Osteocyte (in vitro differentiated cells): ENCODE results near the gene COX5A. TPM values are rescaled to one million over a fixed set of nuclear protein-coding genes. Genes with fewer than 3 reads are reported as not detected.

Experiments used
- DNase-seq: peaks from one replicate; pipeline ENCODE4 v3.0.0; 2021; ENCODE audit warnings: mixed read lengths; ENCODE audit not compliant: unreplicated experiment; ENCODE audit errors: extremely low spot score
- H3K27ac Mint-ChIP-seq: one replicate; pipeline ENCODE4 v1.8.0; 2021; ENCODE audit warnings: mild to moderate bottlenecking, mixed read lengths; ENCODE audit not compliant: unreplicated experiment
- H3K27me3 Mint-ChIP-seq: one replicate; pipeline ENCODE4 v1.8.0; 2021; ENCODE audit warnings: mixed read lengths; ENCODE audit not compliant: unreplicated experiment
- H3K36me3 Mint-ChIP-seq: one replicate; pipeline ENCODE4 v1.8.0; 2021; ENCODE audit warnings: mixed read lengths; ENCODE audit not compliant: unreplicated experiment
- H3K4me1 Mint-ChIP-seq: one replicate; pipeline ENCODE4 v1.8.0; 2021; ENCODE audit warnings: mixed read lengths; ENCODE audit not compliant: unreplicated experiment
- H3K4me3 Mint-ChIP-seq: one replicate; pipeline ENCODE4 v1.8.0; 2021; ENCODE audit warnings: mild to moderate bottlenecking, moderate library complexity, mixed read lengths; ENCODE audit not compliant: unreplicated experiment
- H3K9me3 Mint-ChIP-seq: one replicate; pipeline ENCODE4 v1.8.0; 2021; ENCODE audit warnings: mixed read lengths; ENCODE audit not compliant: unreplicated experiment
- CTCF ChIP-seq: fragments of 200-600 bp; sonication (generic); IDR thresholded peaks from 2 replicates; pipeline ENCODE4 v1.5.0; 2021; ENCODE audit warnings: antibody characterized with exemption, mild to moderate bottlenecking, moderate library complexity
- total RNA-seq: library from RNA; stranded (reverse); gene quantifications from 2 replicates; pipeline ENCODE4 v1.2.1, GENCODE V29; 2021

The COX5A gene
- total RNA-seq, 1 donor from 2014 or later: 154 TPM

DNA sequence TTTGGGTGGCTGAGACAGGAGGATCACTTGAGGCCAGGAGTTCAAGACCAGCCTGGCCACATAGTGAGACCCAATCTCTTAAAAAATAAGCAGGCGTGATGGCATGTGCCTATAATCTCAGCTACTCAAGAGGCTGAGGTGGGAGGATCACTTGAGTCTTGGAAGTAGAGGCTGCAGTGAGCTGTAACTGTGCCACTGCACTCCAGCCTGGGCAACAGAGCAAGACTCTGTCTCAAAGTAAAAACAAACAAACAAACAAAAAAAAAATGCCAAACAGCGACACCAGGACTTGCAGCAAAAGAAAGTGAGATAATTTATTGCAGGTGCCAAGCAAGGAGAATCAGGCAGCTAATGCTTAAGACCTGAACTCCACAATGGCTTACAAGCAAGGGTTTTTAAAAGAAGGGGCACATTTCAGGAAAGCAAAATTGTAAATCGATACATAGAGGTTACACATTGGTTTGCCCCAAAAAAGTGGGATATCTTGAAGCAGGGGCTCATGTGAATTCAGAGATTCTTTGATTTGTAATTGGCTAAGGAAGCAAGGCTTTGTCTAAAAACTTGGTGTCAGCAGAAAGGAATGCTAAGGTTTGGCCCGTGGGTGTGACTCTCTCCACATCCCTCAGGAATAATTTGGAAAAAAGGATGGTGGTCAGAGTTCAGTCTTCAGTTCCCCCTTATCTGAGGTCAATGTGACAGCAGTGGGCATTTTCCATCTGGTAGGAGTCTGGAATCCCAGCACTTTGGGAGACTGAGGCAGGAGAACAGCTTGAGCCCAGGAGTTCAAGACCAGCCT is 53.2 kb downstream of the COX5A start:
- Mint-ChIP-seq H3K27ac (no peak overlapping the region), H3K4me3 (no peak overlapping the region), H3K9me3 (no peaks in the 10 kb centered on the region), H3K36me3 (no peaks in the 10 kb centered on the region), H3K27me3 (no peaks in the 10 kb centered on the region), H3K4me1 (peaks cover 5% of the 10 kb centered on the region)
- DNase-seq: no peak
- TF ChIP-seq CTCF: no peak

DNA sequence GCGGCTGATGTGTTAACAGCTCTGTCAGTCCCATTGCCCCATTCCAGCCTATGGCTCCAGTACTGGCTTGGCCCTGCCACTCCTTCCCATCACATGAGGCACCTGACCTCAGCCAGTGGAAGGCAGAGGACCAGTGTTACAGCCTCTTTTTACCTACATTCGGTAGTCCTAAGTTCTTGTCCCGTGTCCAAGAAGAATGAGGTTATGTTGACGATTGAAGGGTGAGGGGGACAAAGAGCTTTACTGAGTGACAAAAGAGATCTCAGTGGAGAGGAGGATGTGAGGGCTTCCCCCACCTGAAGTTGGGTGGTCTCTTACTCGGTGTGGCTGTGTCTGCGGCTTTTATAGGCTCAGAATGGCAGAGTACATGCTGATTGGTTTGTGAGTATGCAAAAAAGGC is 55.3 kb downstream of the COX5A start:
- Mint-ChIP-seq H3K27ac (no peak overlapping the region), H3K36me3 (no peaks in the 10 kb centered on the region), H3K9me3 (no peaks in the 10 kb centered on the region), H3K27me3 (no peaks in the 10 kb centered on the region), H3K4me3 (no peak overlapping the region), H3K4me1 (no peaks in the 10 kb centered on the region)
- TF ChIP-seq CTCF: no peak
- no peak for DNase-seq

GRCh38 chr15:74878273-74878672 is 59.6 kb downstream of the COX5A start:
- H3K36me3 Mint-ChIP-seq: no peaks in the 10 kb centered on the region
- no peaks in the 10 kb centered on the region for H3K9me3 Mint-ChIP-seq
- H3K4me1 Mint-ChIP-seq: peaks cover 5% of the 10 kb centered on the region
- H3K4me3 Mint-ChIP-seq: no peak overlapping the region
- peaks cover 9% of the 10 kb centered on the region for H3K27me3 Mint-ChIP-seq
- no peak for DNase-seq
- no peak overlapping the region for H3K27ac Mint-ChIP-seq
- no peak for TF ChIP-seq CTCF

- no peak for TF ChIP-seq CTCF
- no peaks in the 10 kb centered on the region for H3K36me3 Mint-ChIP-seq
- peaks cover 9% of the 10 kb centered on the region for H3K27me3 Mint-ChIP-seq
- H3K4me3 Mint-ChIP-seq: peak overlapping the region; percentile 95
- H3K9me3 Mint-ChIP-seq: no peaks in the 10 kb centered on the region
- no peak for DNase-seq
- peaks cover 37% of the 10 kb centered on the region for H3K4me1 Mint-ChIP-seq
- peak overlapping the region; percentile 73 for H3K27ac Mint-ChIP-seq
These were observed 64.0 kb downstream of the COX5A start for GRCh38 chr15:74873756-74874424.

- no peaks in the 10 kb centered on the region for H3K9me3 Mint-ChIP-seq
- no peak for TF ChIP-seq CTCF
- peak; percentile 96 for DNase-seq
- peak within 1 kb of the TSS; percentile 95 for H3K4me3 Mint-ChIP-seq
- peaks cover 40% of the 10 kb centered on the region for H3K4me1 Mint-ChIP-seq
- H3K27ac Mint-ChIP-seq: peak within 1 kb of the TSS; percentile 94
- no peaks in the 10 kb centered on the region for H3K36me3 Mint-ChIP-seq
- H3K27me3 Mint-ChIP-seq: peaks cover 9% of the 10 kb centered on the region
These were observed 64.7 kb downstream of the COX5A start, which contains the start of gene SCAMP2 for GRCh38 chr15:74873036-74873755. SCAMP2 (minus strand) TSS chr15:74873365; CDS start chr15:74873255, 110 bp downstream.
